ENCODE measurements around the gene NHEJ1. TPM values are rescaled to one million over a fixed set of nuclear protein-coding genes. Genes with fewer than 3 reads are reported as not detected.

NHEJ1 gene
- total RNA-seq, 1 donor from 2014 or later: 17.7 TPM

GRCh38 chr2:219158025-219158424, 2.6 kb downstream of the NHEJ1 start:
- Mint-ChIP-seq H3K27ac (no peak overlapping the region), H3K36me3 (ENCODE audit: insufficient read depth) (peaks cover 4% of the 10 kb centered on the region), H3K9me3 (ENCODE audit: low read depth) (no peaks in the 10 kb centered on the region), H3K27me3 (peaks cover 6% of the 10 kb centered on the region), H3K4me3 (ENCODE audit: low read depth) (no peak overlapping the region), H3K4me1 (ENCODE audit: low read depth) (peaks cover 5% of the 10 kb centered on the region)
- TF ChIP-seq CTCF (IDR thresholded peaks at IDR 0.05; ENCODE audit: unreplicated experiment): no peak
- no peak for DNase-seq (ENCODE audit: low spot score, unreplicated experiment)

- H3K4me3 Mint-ChIP-seq (ENCODE audit: low read depth): no peak overlapping the region
- H3K36me3 Mint-ChIP-seq (ENCODE audit: insufficient read depth): peaks cover 4% of the 10 kb centered on the region
- H3K4me1 Mint-ChIP-seq (ENCODE audit: low read depth): peaks cover 5% of the 10 kb centered on the region
- no peaks in the 10 kb centered on the region for H3K9me3 Mint-ChIP-seq (ENCODE audit: low read depth)
- no peak for DNase-seq (ENCODE audit: low spot score, unreplicated experiment)
- TF ChIP-seq CTCF (IDR thresholded peaks at IDR 0.05; ENCODE audit: unreplicated experiment): no peak
- no peak overlapping the region for H3K27ac Mint-ChIP-seq
- H3K27me3 Mint-ChIP-seq: peaks cover 3% of the 10 kb centered on the region
Observed at GRCh38 chr2:219157396-219157795, 3.2 kb downstream of the NHEJ1 start.

DNA sequence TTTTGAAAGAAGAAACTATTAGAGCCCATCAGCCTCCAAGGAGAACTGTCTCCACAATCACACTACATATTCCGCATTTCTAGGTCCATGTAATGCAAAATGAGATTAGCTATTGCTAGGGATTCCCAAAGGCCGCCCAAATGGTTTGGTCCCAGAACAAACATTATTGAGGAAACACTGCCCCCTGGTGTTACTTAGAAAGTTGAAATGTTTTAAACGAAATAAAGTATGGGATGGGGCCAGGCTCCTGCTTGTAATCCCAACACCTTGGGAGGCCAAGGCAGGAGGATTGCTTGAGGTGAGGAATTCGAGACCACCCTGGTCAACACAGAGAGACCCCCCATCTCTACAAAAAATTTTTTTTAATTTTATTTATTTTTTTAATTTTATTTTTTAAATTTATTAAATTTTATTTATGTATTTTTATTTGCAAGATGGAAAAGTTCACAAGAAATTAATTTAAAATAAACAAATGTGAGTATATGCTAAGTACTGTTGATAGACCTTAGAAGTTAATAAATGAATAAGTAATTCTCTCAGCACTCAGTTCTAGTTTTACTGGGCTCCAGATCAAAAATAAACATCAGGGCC, 5.5 kb downstream of the NHEJ1 start:
- Mint-ChIP-seq H3K9me3 (ENCODE audit: low read depth) (no peaks in the 10 kb centered on the region), H3K4me3 (ENCODE audit: low read depth) (no peak overlapping the region), H3K27ac (no peak overlapping the region), H3K36me3 (ENCODE audit: insufficient read depth) (peaks cover 4% of the 10 kb centered on the region), H3K27me3 (peaks cover 3% of the 10 kb centered on the region), H3K4me1 (ENCODE audit: low read depth) (peaks cover 2% of the 10 kb centered on the region)
- DNase-seq (ENCODE audit: low spot score, unreplicated experiment): no peak
- TF ChIP-seq CTCF (IDR thresholded peaks at IDR 0.05; ENCODE audit: unreplicated experiment): peak; percentile 69

GRCh38 chr2:219149667-219150066, 10.9 kb downstream of the NHEJ1 start:
- Mint-ChIP-seq H3K4me3 (ENCODE audit: low read depth) (no peak overlapping the region), H3K4me1 (ENCODE audit: low read depth) (no peaks in the 10 kb centered on the region), H3K27me3 (peaks cover 13% of the 10 kb centered on the region), H3K36me3 (ENCODE audit: insufficient read depth) (peaks cover 13% of the 10 kb centered on the region), H3K27ac (no peak overlapping the region), H3K9me3 (ENCODE audit: low read depth) (no peaks in the 10 kb centered on the region)
- no peak for DNase-seq (ENCODE audit: low spot score, unreplicated experiment)
- no peak for TF ChIP-seq CTCF (IDR thresholded peaks at IDR 0.05; ENCODE audit: unreplicated experiment)

GRCh38 chr2:219142329-219142728, 18.3 kb downstream of the NHEJ1 start:
- DNase-seq (ENCODE audit: low spot score, unreplicated experiment): no peak
- H3K27me3 Mint-ChIP-seq: peaks cover 61% of the 10 kb centered on the region
- no peaks in the 10 kb centered on the region for H3K4me1 Mint-ChIP-seq (ENCODE audit: low read depth)
- H3K36me3 Mint-ChIP-seq (ENCODE audit: insufficient read depth): peaks cover 38% of the 10 kb centered on the region
- no peaks in the 10 kb centered on the region for H3K9me3 Mint-ChIP-seq (ENCODE audit: low read depth)
- H3K27ac Mint-ChIP-seq: no peak overlapping the region
- TF ChIP-seq CTCF (IDR thresholded peaks at IDR 0.05; ENCODE audit: unreplicated experiment): no peak
- H3K4me3 Mint-ChIP-seq (ENCODE audit: low read depth): no peak overlapping the region

All from progenitor cell of endocrine pancreas (in vitro differentiated cells).